A673 (cell line): ENCODE results near the gene TTC3. TPM values are rescaled to one million over a fixed set of nuclear protein-coding genes. Genes with fewer than 3 reads are reported as not detected.

Experiments
- BruUV-seq: library from RNA; stranded (reverse); fragments of 400-500 nt; replicated peaks from 2 replicates; lab custom pipeline; 2021; lab: Mats Ljungman, UMichigan
- CTCF ChIA-PET: fragments of 300-600 bp; sonication (Branson Sonifier 250); formaldehyde crosslinking; loops from one replicate; lab custom pipeline; 2022; ENCODE audit warnings: antibody characterized with exemption; lab: Charles Lee
- POLR2A ChIA-PET: fragments of 300-600 bp; sonication (Branson Sonifier 250); formaldehyde crosslinking; loops from one replicate; lab custom pipeline; 2022; ENCODE audit warnings: antibody characterized with exemption; ENCODE audit not compliant: low non-redundant PET; lab: Charles Lee
- DNase-seq: peaks from one replicate; pipeline ENCODE4 v3.0.0-alpha.2; 2015; ENCODE audit warnings: low spot score
- H3K27ac ChIP-seq: fragments of 200-600 bp; sonication (generic); 2 replicates; pipeline ENCODE4 v1.5.1; 2016; ENCODE audit warnings: mixed run types, low read depth, mild to moderate bottlenecking, mixed read lengths, antibody characterized with exemption, low read length; ENCODE audit not compliant: poor library complexity, severe bottlenecking
- H3K27me3 ChIP-seq: fragments of 200-600 bp; sonication (generic); replicated peaks from 2 replicates; pipeline ENCODE4 v1.6.1; 2017; ENCODE audit warnings: mixed run types, low read depth, mild to moderate bottlenecking, mixed read lengths, antibody characterized with exemption, low read length; ENCODE audit not compliant: insufficient read depth, poor library complexity
- H3K36me3 ChIP-seq: fragments of 200-600 bp; sonication (generic); 2 replicates; pipeline ENCODE4 v1.6.1; 2016; ENCODE audit warnings: mixed run types, mild to moderate bottlenecking, mixed read lengths, antibody characterized with exemption, low read length; ENCODE audit not compliant: insufficient read depth, poor library complexity, severe bottlenecking
- H3K4me1 ChIP-seq: fragments of 200-600 bp; sonication (generic); 2 replicates; pipeline ENCODE4 v1.6.1; 2017; ENCODE audit warnings: mixed run types, mild to moderate bottlenecking, mixed read lengths, antibody characterized with exemption, low read length; ENCODE audit not compliant: insufficient read depth, poor library complexity, severe bottlenecking
- H3K4me3 ChIP-seq: fragments of 200-600 bp; sonication (generic); 2 replicates; pipeline ENCODE4 v1.5.1; 2016; ENCODE audit warnings: low read depth, mixed run types, mild to moderate bottlenecking, mixed read lengths, low read length; ENCODE audit not compliant: poor library complexity, severe bottlenecking
- H3K9me3 ChIP-seq: fragments of 200-600 bp; sonication (generic); 2 replicates; pipeline ENCODE4 v1.6.1; 2016; ENCODE audit warnings: mixed run types, low read depth, mild to moderate bottlenecking, mixed read lengths, antibody characterized with exemption, low read length; ENCODE audit not compliant: poor library complexity, severe bottlenecking
- EZH2 ChIP-seq: fragments of 200-600 bp; sonication (generic); IDR thresholded peaks from 2 replicates; pipeline ENCODE4 v1.6.1; 2017; ENCODE audit warnings: borderline replicate concordance, low read depth, mild to moderate bottlenecking, mixed read lengths, antibody characterized with exemption, low read length; ENCODE audit not compliant: poor library complexity, severe bottlenecking
- intact Hi-C: fragments of 100-400 bp; cut with micrococcal nuclease; formaldehyde crosslinking; loops from one replicate; pipeline ENCODE4 v1.10.0; 2022; ENCODE audit not compliant: unreplicated experiment
- total RNA-seq: library from RNA; stranded (reverse); gene quantifications from 2 replicates; pipeline ENCODE4 v1.2.3, GENCODE V29; 2021
- TF ChIP-seq, protein P1 (sequence below): fragments of 300-800, 200-600 bp; sonication (generic); conservative IDR thresholded peaks from 2 replicates; pipeline ENCODE4 v1.5.1; 2017; ENCODE audit warnings: low read depth, mild to moderate bottlenecking, antibody characterized with exemption, low read length, moderate library complexity, mixed read lengths

The TTC3 gene
- total RNA-seq, 1 experiment from 2014 or later = 137 TPM

GRCh38 chr21:37210799-37211198, 137.7 kb downstream of the TTC3 start:
- Histone ChIP-seq H3K9me3 (no peaks in the 10 kb centered on the region), H3K4me3 (no peak overlapping the region), H3K27me3 (no peaks in the 10 kb centered on the region), H3K36me3 (no peaks in the 10 kb centered on the region), H3K4me1 (no peaks in the 10 kb centered on the region), H3K27ac (no peak overlapping the region)
- no peak for DNase-seq
- intact Hi-C loops = no loop called here
- ChIA-PET POLR2A (no interaction called here), CTCF (no interaction called here)
- TF ChIP-seq EZH2 = no peak
- TF ChIP-seq, protein P1, sequence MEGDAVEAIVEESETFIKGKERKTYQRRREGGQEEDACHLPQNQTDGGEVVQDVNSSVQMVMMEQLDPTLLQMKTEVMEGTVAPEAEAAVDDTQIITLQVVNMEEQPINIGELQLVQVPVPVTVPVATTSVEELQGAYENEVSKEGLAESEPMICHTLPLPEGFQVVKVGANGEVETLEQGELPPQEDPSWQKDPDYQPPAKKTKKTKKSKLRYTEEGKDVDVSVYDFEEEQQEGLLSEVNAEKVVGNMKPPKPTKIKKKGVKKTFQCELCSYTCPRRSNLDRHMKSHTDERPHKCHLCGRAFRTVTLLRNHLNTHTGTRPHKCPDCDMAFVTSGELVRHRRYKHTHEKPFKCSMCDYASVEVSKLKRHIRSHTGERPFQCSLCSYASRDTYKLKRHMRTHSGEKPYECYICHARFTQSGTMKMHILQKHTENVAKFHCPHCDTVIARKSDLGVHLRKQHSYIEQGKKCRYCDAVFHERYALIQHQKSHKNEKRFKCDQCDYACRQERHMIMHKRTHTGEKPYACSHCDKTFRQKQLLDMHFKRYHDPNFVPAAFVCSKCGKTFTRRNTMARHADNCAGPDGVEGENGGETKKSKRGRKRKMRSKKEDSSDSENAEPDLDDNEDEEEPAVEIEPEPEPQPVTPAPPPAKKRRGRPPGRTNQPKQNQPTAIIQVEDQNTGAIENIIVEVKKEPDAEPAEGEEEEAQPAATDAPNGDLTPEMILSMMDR = no peak
- BruUV-seq = no TSS peak

DNA sequence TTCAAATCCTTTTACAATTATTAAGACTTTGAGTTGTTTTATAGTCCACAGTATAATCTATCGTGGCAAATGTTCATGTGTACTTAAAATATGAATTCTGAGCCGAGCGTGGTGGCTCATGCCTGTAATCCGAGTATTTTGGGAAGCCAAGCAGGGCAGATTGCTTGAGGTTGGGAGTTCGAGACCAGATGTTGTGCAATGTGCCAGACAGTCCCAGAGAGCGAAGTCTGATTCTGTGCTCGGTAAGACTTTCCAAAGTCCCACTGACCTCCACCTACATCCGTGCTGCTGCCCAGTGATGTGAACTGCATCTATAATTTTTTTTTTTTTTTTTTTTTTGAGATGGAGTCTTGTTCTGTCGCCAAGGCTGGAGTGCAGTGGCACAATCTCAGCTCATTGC, 141.9 kb downstream of the TTC3 start:
- Histone ChIP-seq H3K4me1 (peaks cover 1% of the 10 kb centered on the region), H3K36me3 (no peaks in the 10 kb centered on the region), H3K4me3 (no peak overlapping the region), H3K27me3 (no peaks in the 10 kb centered on the region), H3K9me3 (no peaks in the 10 kb centered on the region), H3K27ac (no peak overlapping the region)
- TF ChIP-seq EZH2 = no peak
- TF ChIP-seq, protein P1 = no peak
- DNase-seq = no peak
- intact Hi-C loops = no loop called here
- POLR2A ChIA-PET = no interaction called here
- no TSS peak for BruUV-seq
- CTCF ChIA-PET = no interaction called here

DNA sequence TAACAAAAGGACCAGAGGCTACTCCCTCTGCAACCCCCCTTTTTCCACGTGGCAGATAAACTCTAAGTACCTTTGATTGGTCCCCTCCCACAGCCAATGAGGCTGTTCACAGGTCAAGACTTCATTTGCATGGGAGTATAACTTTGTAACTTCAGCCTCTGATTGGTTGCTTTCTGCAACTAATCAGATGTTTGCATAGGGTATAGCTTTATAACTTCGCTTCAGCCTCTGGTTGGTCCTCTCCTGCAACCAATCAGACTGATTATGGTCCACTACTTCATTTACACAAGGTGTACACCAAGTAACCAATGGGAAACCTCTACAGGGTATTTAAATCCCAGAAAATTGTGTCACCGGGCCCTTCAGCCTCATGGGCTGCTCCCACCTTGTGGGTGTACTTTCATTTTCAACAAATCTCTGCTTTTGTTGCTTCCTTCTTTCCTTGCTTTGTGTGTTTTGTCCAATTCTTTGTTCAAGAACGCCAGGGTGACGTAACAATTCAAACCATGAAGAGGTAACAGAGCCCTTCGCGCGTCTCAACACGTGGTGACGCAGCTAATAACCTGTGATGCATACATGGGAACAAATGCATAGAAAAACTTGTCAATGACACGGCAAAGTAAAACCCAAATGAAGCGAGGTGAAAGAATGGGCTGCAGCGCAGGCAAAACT, 146.8 kb downstream of the TTC3 start:
- CTCF ChIA-PET = no interaction called here
- TF ChIP-seq, protein P1 = no peak
- TF ChIP-seq EZH2 = no peak
- H3K27ac ChIP-seq = no peak overlapping the region
- POLR2A ChIA-PET = interaction anchor here (0.7 kb wide), 1 partner anchor 15 kb away, joined by 6 read pairs; no protein-coding TSS in a partner anchor
- peaks cover 4% of the 10 kb centered on the region for H3K4me1 ChIP-seq
- H3K27me3 ChIP-seq = no peaks in the 10 kb centered on the region
- peak overlapping the region; percentile 63 for H3K4me3 ChIP-seq
- DNase-seq = no peak
- H3K9me3 ChIP-seq = no peaks in the 10 kb centered on the region
- no TSS peak for BruUV-seq
- intact Hi-C loops = no loop called here
- H3K36me3 ChIP-seq = peaks cover 9% of the 10 kb centered on the region
